Mesenchymal stem cell (in vitro differentiated cells and primary cell): ENCODE data around the gene IBTK.
A peak's percentile ranks its signal among the peaks of the same experiment; 100 is the strongest.

Experiments
- DNase-seq: peaks from one replicate; pipeline ENCODE4 v3.0.0-alpha.2; 2013
- H2AFZ ChIP-seq: one replicate; pipeline ENCODE4 v1.6.1; 2013; ENCODE audit warnings: low read depth, mild to moderate bottlenecking, control low read depth, inconsistent platforms, low read length, moderate library complexity
- H2AK5ac ChIP-seq: 2 replicates; pipeline ENCODE4 v1.6.1; 2013; ENCODE audit warnings: low read length, moderate library complexity, mild to moderate bottlenecking, inconsistent platforms; ENCODE audit not compliant: severe bottlenecking
- H2BK120ac ChIP-seq: one replicate; pipeline ENCODE4 v1.6.1; 2013; ENCODE audit warnings: low read depth, mild to moderate bottlenecking, inconsistent platforms, low read length, moderate library complexity
- H2BK12ac ChIP-seq, 2 experiments: one replicate each; pipeline ENCODE4 v1.6.1; 2013; ENCODE audit warnings: inconsistent platforms in 2 of 2, low read length in 2 of 2, mild to moderate bottlenecking in 2 of 2, moderate library complexity in 2 of 2, control low read depth in 1 of 2
- H2BK15ac ChIP-seq: one replicate; pipeline ENCODE4 v1.6.1; 2013; ENCODE audit warnings: mild to moderate bottlenecking, low read depth, inconsistent platforms; ENCODE audit not compliant: poor library complexity, severe bottlenecking
- H2BK5ac ChIP-seq: 2 replicates; pipeline ENCODE4 v1.6.1; 2013; ENCODE audit warnings: low read depth, mild to moderate bottlenecking, low read length, control low read depth, inconsistent platforms; ENCODE audit not compliant: poor library complexity, severe bottlenecking
- H3K14ac ChIP-seq, 2 experiments: one replicate each; pipeline ENCODE4 v1.6.1; 2013; ENCODE audit warnings: inconsistent platforms in 2 of 2, low read length in 2 of 2, control low read depth in 1 of 2, mild to moderate bottlenecking in 1 of 2, moderate library complexity in 1 of 2
- H3K18ac ChIP-seq, 2 experiments: one replicate each; pipeline ENCODE4 v1.6.1; 2013; ENCODE audit warnings: inconsistent platforms in 2 of 2, low read length in 2 of 2, control low read depth in 1 of 2, low read depth in 1 of 2, mild to moderate bottlenecking in 1 of 2
- H3K23ac ChIP-seq, 2 experiments: one replicate each; pipeline ENCODE4 v1.6.1; 2013; ENCODE audit warnings: inconsistent platforms in 2 of 2, low read length in 2 of 2, mild to moderate bottlenecking in 2 of 2, moderate library complexity in 2 of 2, control low read depth in 1 of 2
- H3K27ac ChIP-seq: 2 replicates; pipeline ENCODE4 v1.5.1; 2013; ENCODE audit warnings: mild to moderate bottlenecking, moderate library complexity, low read length, control low read depth, inconsistent platforms; ENCODE audit not compliant: poor library complexity, severe bottlenecking
- H3K27me3 ChIP-seq, 2 experiments: 2 replicates each; pipeline versions ENCODE4 v1.6.1 to v1.7.0; 2013; ENCODE audit warnings: low read length in 2 of 2, mild to moderate bottlenecking in 2 of 2, moderate library complexity in 2 of 2, control low read depth in 1 of 2, inconsistent platforms in 1 of 2; ENCODE audit not compliant: control insufficient read depth in 1 of 2, insufficient read depth in 1 of 2
- H3K36me3 ChIP-seq, 2 experiments: 2 replicates each; pipeline versions ENCODE4 v1.6.1 to v1.7.0; 2013; ENCODE audit warnings: low read length in 2 of 2, control low read depth in 1 of 2, inconsistent platforms in 1 of 2, low read depth in 1 of 2, mild to moderate bottlenecking in 1 of 2; ENCODE audit not compliant: insufficient read depth in 2 of 2, control insufficient read depth in 1 of 2
- H3K4ac ChIP-seq, 2 experiments: one replicate each; pipeline ENCODE4 v1.6.1; 2013; ENCODE audit warnings: inconsistent platforms in 2 of 2, low read length in 2 of 2, mild to moderate bottlenecking in 2 of 2, moderate library complexity in 2 of 2, control low read depth in 1 of 2, low read depth in 1 of 2
- H3K4me1 ChIP-seq: 2 replicates; pipeline ENCODE4 v1.6.1; 2013; ENCODE audit warnings: low read depth, low read length, control low read depth; ENCODE audit not compliant: control insufficient read depth, insufficient read depth
- H3K4me2 ChIP-seq: 2 replicates; pipeline ENCODE4 v1.6.1; 2013; ENCODE audit warnings: low read length, mild to moderate bottlenecking, inconsistent platforms; ENCODE audit not compliant: poor library complexity, severe bottlenecking
- H3K4me3 ChIP-seq, 2 experiments: 2 replicates each; pipeline versions ENCODE4 v1.5.1 to v1.7.0; 2013; ENCODE audit warnings: low read length in 2 of 2, mild to moderate bottlenecking in 2 of 2, control low read depth in 1 of 2, low read depth in 1 of 2; ENCODE audit not compliant: insufficient read depth in 1 of 2
- H3K79me1 ChIP-seq: replicated peaks from 2 replicates; pipeline ENCODE4 v1.6.1; 2013; ENCODE audit warnings: mild to moderate bottlenecking, control low read depth, low read length, inconsistent platforms; ENCODE audit not compliant: poor library complexity, severe bottlenecking
- H3K9ac ChIP-seq: 2 replicates; pipeline ENCODE4 v1.7.0; 2013; ENCODE audit warnings: mild to moderate bottlenecking, low read length, moderate library complexity
- H3K9me3 ChIP-seq: 2 replicates; pipeline ENCODE4 v1.7.0; 2013; ENCODE audit warnings: mild to moderate bottlenecking, low read length; ENCODE audit not compliant: control insufficient read depth
- H4K8ac ChIP-seq: one replicate; pipeline ENCODE4 v1.6.1; 2013; ENCODE audit warnings: inconsistent platforms, mild to moderate bottlenecking, low read length, moderate library complexity
- H4K91ac ChIP-seq: one replicate; pipeline ENCODE4 v1.6.1; 2013; ENCODE audit warnings: mild to moderate bottlenecking, low read length, inconsistent platforms
- WGBS: methylation state at CpG from one replicate; pipeline ENCODE4 v1.1.7; 2013; ENCODE audit warnings: mixed read lengths; 5-methylcytosine and 5-hydroxymethylcytosine counted together

The IBTK gene

DNA sequence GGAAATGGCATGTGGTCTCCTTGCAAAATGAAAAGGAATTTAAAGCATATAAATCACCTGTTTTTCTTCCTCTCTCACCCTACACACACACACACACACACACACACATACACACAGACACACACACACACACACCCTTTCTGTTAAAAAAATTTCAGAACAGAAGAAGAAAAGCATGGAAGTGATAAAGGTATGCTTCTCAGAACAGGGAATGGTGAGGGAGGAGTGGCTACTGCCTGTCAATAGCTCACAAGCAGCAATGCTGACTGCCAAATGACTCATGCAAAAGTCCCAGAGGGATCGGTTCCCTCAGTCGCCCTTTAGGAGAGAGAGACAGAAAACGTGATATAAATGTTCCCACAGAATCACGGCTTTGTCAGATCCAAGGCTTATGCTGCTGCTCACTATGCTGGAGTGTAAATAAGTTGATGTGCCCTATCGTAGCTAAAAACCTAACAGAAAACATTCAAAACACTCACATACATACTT lies 102.6 kb downstream of the IBTK start:
- Histone ChIP-seq H2BK15ac (no peak overlapping the region), H3K9me3 (no peaks in the 10 kb centered on the region), H3K18ac (no peak overlapping the region), H3K27me3 (no peaks in the 10 kb centered on the region), H2BK120ac (no peak overlapping the region), H2AFZ (no peak overlapping the region), H3K14ac (no peak overlapping the region), H2BK12ac (no peak overlapping the region), H3K36me3 (peaks cover 0 to 7% of the 10 kb centered on the region in 2 experiments), H3K79me1 (no peaks in the 10 kb centered on the region), H3K4me2 (peak overlapping the region; percentile 19), H3K9ac (peak overlapping the region; percentile 78), H4K91ac (no peak overlapping the region), H3K27ac (peak overlapping the region; percentile 82), H3K4me1 (peaks cover 5% of the 10 kb centered on the region), H4K8ac (no peak overlapping the region), H3K23ac (no peak overlapping the region), H3K4ac (no peak overlapping the region), H3K4me3 (peak overlapping the region in 1 of 2 experiments; percentile 55), H2BK5ac (no peak overlapping the region), H2AK5ac (no peak overlapping the region)
- 10% methylated on average over 4 of the region's 5 CpGs for WGBS
- peak; percentile 96 for DNase-seq

DNA sequence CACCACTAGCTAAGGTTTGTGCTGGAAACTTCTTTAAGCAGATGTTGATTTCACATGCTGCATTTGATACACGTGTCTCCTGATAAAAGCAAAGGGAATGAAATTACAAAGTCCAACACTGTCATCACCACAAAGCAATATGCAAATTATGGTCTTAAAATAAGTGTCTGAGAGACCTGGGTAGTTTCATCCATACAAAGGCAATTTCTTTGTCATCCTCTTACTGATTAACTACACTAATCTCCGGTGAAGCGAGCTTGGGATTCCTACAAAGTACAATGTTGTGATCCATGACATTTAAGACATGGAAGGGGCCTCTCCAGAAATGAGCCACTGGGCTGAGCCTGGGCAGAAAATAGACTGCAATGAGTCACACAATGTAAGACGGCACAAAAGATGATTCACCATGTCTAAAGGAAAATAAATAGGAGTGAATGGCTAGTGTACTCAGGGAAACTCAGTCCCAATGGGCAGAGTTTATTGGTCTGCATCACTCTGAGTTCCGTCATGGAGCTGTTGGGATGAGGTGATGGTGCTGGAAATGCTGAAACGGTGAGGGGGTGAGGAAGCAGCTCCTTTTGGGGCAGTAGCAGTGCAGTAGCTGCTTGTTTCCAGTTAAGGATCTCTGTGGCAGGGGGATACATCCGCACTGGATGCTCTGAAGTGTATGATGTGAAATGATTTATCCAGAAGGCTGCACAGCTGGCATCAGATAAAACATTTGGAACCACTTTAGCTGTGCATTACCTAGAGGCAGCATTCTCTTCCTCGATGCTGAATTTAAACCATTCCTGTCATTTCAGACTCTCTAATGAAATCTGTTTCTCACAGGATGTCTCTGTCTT lies 103.3 kb downstream of the IBTK start:
- H3K14ac ChIP-seq, result no peak overlapping the region
- peak overlapping the region in 1 of 2 experiments; percentile 61 for H3K18ac ChIP-seq
- peak; percentile 98 for DNase-seq
- H3K9ac ChIP-seq, result peak overlapping the region; percentile 87
- no peaks in the 10 kb centered on the region for H3K27me3 ChIP-seq
- H2BK15ac ChIP-seq, result no peak overlapping the region
- peaks cover 0 to 7% of the 10 kb centered on the region in 2 experiments for H3K36me3 ChIP-seq
- no peak overlapping the region for H2BK5ac ChIP-seq
- peak overlapping the region; percentile 59 for H4K8ac ChIP-seq
- H2BK12ac ChIP-seq, result peak overlapping the region in 1 of 2 experiments; percentile 29
- H3K4me2 ChIP-seq, result peak overlapping the region; percentile 26
- H2AFZ ChIP-seq, result no peak overlapping the region
- no peaks in the 10 kb centered on the region for H3K9me3 ChIP-seq
- H2BK120ac ChIP-seq, result no peak overlapping the region
- H3K4me3 ChIP-seq, result peak overlapping the region in 1 of 2 experiments; percentile 55
- H2AK5ac ChIP-seq, result no peak overlapping the region
- H4K91ac ChIP-seq, result no peak overlapping the region
- H3K23ac ChIP-seq, result no peak overlapping the region
- no peak overlapping the region for H3K4ac ChIP-seq
- H3K79me1 ChIP-seq, result no peaks in the 10 kb centered on the region
- WGBS, result 3% methylated on average over 6 of the region's 8 CpGs
- H3K4me1 ChIP-seq, result peaks cover 5% of the 10 kb centered on the region
- peak overlapping the region; percentile 82 for H3K27ac ChIP-seq

DNA sequence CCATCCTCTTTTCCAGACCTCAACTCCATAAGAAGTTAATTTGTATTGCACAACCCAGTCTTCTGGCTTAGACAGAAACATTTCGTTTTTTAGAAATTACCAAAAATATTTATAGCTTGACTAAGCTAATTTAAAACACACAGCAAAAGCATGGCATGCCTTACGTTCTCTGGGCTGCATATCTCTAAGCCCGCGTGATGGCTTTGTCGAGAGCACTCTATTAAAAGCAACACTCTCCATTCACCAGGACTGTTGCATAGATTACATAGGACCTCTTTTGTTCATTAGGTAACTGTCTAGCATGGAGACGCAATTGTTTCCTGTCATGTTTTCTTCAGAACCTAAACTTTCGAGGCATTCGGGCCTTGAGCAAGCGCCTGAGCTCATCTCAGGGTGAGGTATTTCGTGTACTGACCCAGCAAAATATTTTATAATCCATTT lies 104.5 kb downstream of the IBTK start:
- peak overlapping the region; percentile 87 for H3K9ac ChIP-seq
- no peak overlapping the region for H4K91ac ChIP-seq
- H4K8ac ChIP-seq, result no peak overlapping the region
- H2AK5ac ChIP-seq, result no peak overlapping the region
- H3K9me3 ChIP-seq, result no peaks in the 10 kb centered on the region
- H2AFZ ChIP-seq, result no peak overlapping the region
- H3K4ac ChIP-seq, result no peak overlapping the region
- H3K79me1 ChIP-seq, result no peaks in the 10 kb centered on the region
- no peak overlapping the region for H2BK12ac ChIP-seq
- WGBS, result 97% methylated on average over 9 of the region's 10 CpGs
- no peak overlapping the region for H3K14ac ChIP-seq
- H3K4me1 ChIP-seq, result peaks cover 5% of the 10 kb centered on the region
- no peak overlapping the region for H3K4me2 ChIP-seq
- H2BK120ac ChIP-seq, result no peak overlapping the region
- H3K36me3 ChIP-seq, result peaks cover 0 to 7% of the 10 kb centered on the region in 2 experiments
- H3K4me3 ChIP-seq, result no peak overlapping the region
- H3K18ac ChIP-seq, result no peak overlapping the region
- H3K27ac ChIP-seq, result no peak overlapping the region
- no peak for DNase-seq
- no peak overlapping the region for H2BK5ac ChIP-seq
- no peak overlapping the region for H3K23ac ChIP-seq
- H2BK15ac ChIP-seq, result no peak overlapping the region
- no peaks in the 10 kb centered on the region for H3K27me3 ChIP-seq

DNA sequence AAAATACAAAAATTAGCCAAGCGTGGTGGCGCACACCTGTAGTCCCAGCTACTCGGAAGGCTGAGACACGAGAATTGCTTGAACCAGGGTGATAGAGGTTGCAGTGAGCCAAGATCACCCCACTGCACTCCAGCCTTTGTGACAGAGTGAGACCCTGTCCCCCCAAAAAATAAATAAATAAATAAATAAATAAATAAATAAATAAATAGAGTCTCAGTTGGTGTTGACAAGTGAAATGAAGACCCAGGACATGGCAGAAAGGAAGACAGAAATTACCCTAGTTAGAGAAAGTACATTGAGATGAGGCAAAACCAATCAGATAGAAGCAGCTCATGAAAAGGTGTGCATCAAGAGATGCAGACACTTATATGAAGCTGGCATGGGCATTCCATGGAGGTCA lies 105.0 kb downstream of the IBTK start:
- no peak overlapping the region for H2BK5ac ChIP-seq
- 86% methylated on average over 2 of the region's 4 CpGs for WGBS

More for the DNA sequence above, 105.0 kb downstream of the IBTK start:
- Histone ChIP-seq H3K14ac (no peak overlapping the region), H3K79me1 (no peaks in the 10 kb centered on the region), H3K36me3 (peaks cover 0 to 7% of the 10 kb centered on the region in 2 experiments), H3K4me2 (no peak overlapping the region), H3K18ac (no peak overlapping the region), H3K4me3 (no peak overlapping the region), H3K4ac (no peak overlapping the region), H2BK120ac (no peak overlapping the region), H3K27ac (no peak overlapping the region), H2AFZ (no peak overlapping the region), H3K23ac (no peak overlapping the region), H3K27me3 (no peaks in the 10 kb centered on the region), H4K8ac (no peak overlapping the region), H2BK15ac (no peak overlapping the region), H2BK12ac (no peak overlapping the region), H3K4me1 (peaks cover 5% of the 10 kb centered on the region), H3K9me3 (no peaks in the 10 kb centered on the region), H2AK5ac (no peak overlapping the region), H3K9ac (peak overlapping the region; percentile 87), H4K91ac (no peak overlapping the region)
- DNase-seq, result no peak
